Measurements from ENCODE around the gene UBE2V1.
A peak's percentile ranks its signal among the peaks of the same experiment; 100 is the strongest.

The UBE2V1 gene

GRCh38 chr20:50049442-50050026 lies 63.4 kb downstream of the UBE2V1 start:
- no peak for TF ChIP-seq CTCF (IDR thresholded peaks at IDR 0.05; ENCODE audit: poor library complexity, severe bottlenecking)
- H3K4me3 ChIP-seq (ENCODE audit: severe bottlenecking): no peak overlapping the region
- H3K27ac ChIP-seq (ENCODE audit: poor library complexity, severe bottlenecking): no peak overlapping the region
- H3K4me1 ChIP-seq (ENCODE audit: insufficient read depth, poor library complexity, severe bottlenecking): no peaks in the 10 kb centered on the region
- peaks cover 4% of the 10 kb centered on the region for H3K9me3 ChIP-seq (ENCODE audit: severe bottlenecking)
- no peaks in the 10 kb centered on the region for H3K36me3 ChIP-seq (ENCODE audit: low read depth)
- no peak for DNase-seq (ENCODE audit: low spot score)
- no peaks in the 10 kb centered on the region for H3K27me3 ChIP-seq (ENCODE audit: insufficient read depth, poor library complexity, severe bottlenecking)
- no peak for ATAC-seq (ENCODE audit: low read depth)

GRCh38 chr20:50048420-50049166 lies 64.4 kb downstream of the UBE2V1 start:
- Histone ChIP-seq H3K36me3 (ENCODE audit: low read depth) (no peaks in the 10 kb centered on the region), H3K27me3 (ENCODE audit: insufficient read depth, poor library complexity, severe bottlenecking) (no peaks in the 10 kb centered on the region), H3K4me1 (ENCODE audit: insufficient read depth, poor library complexity, severe bottlenecking) (no peaks in the 10 kb centered on the region), H3K27ac (ENCODE audit: poor library complexity, severe bottlenecking) (no peak overlapping the region), H3K4me3 (ENCODE audit: severe bottlenecking) (no peak overlapping the region), H3K9me3 (ENCODE audit: severe bottlenecking) (peaks cover 4% of the 10 kb centered on the region)
- DNase-seq (ENCODE audit: low spot score): peak; percentile 76
- no peak for TF ChIP-seq CTCF (IDR thresholded peaks at IDR 0.05; ENCODE audit: poor library complexity, severe bottlenecking)
- ATAC-seq (ENCODE audit: low read depth): peak; percentile 33; the same call in 2 of the 3 replicates

- no peak overlapping the region for H3K4me3 ChIP-seq (ENCODE audit: severe bottlenecking)
- no peak overlapping the region for H3K27ac ChIP-seq (ENCODE audit: poor library complexity, severe bottlenecking)
- no peak for TF ChIP-seq CTCF (IDR thresholded peaks at IDR 0.05; ENCODE audit: poor library complexity, severe bottlenecking)
- peaks cover 4% of the 10 kb centered on the region for H3K9me3 ChIP-seq (ENCODE audit: severe bottlenecking)
- DNase-seq (ENCODE audit: low spot score): no peak
- no peaks in the 10 kb centered on the region for H3K36me3 ChIP-seq (ENCODE audit: low read depth)
- no peak for ATAC-seq (ENCODE audit: low read depth)
- H3K27me3 ChIP-seq (ENCODE audit: insufficient read depth, poor library complexity, severe bottlenecking): no peaks in the 10 kb centered on the region
- H3K4me1 ChIP-seq (ENCODE audit: insufficient read depth, poor library complexity, severe bottlenecking): no peaks in the 10 kb centered on the region
These were observed 68.5 kb downstream of the UBE2V1 start for GRCh38 chr20:50044353-50044960.

GRCh38 chr20:50043573-50044352 lies 69.2 kb downstream of the UBE2V1 start:
- H3K27me3 ChIP-seq (ENCODE audit: insufficient read depth, poor library complexity, severe bottlenecking): no peaks in the 10 kb centered on the region
- H3K36me3 ChIP-seq (ENCODE audit: low read depth): no peaks in the 10 kb centered on the region
- no peak overlapping the region for H3K27ac ChIP-seq (ENCODE audit: poor library complexity, severe bottlenecking)
- DNase-seq (ENCODE audit: low spot score) (no peak), ATAC-seq (ENCODE audit: low read depth) (0 out of 3 replicates have a peak, but pooled peaks have one; percentile 9)
- H3K9me3 ChIP-seq (ENCODE audit: severe bottlenecking): peaks cover 4% of the 10 kb centered on the region
- H3K4me1 ChIP-seq (ENCODE audit: insufficient read depth, poor library complexity, severe bottlenecking): no peaks in the 10 kb centered on the region
- no peak for TF ChIP-seq CTCF (IDR thresholded peaks at IDR 0.05; ENCODE audit: poor library complexity, severe bottlenecking)
- H3K4me3 ChIP-seq (ENCODE audit: severe bottlenecking): no peak overlapping the region
